HG02610 (cell line): ENCODE data around the gene TMOD1.
"Not testable (repeated sequence)": the region's sequence is repeated elsewhere in the genome, so short reads cannot be mapped to it uniquely, and the experiment has no call there.

Experiments used
- ATAC-seq: cut with Tn5 transposase; IDR thresholded peaks from one replicate; pipeline ENCODE4 v1.9.1; 2021; ENCODE audit warnings: mild to moderate bottlenecking, moderate library complexity; ENCODE audit not compliant: unreplicated experiment

TMOD1 gene

DNA sequence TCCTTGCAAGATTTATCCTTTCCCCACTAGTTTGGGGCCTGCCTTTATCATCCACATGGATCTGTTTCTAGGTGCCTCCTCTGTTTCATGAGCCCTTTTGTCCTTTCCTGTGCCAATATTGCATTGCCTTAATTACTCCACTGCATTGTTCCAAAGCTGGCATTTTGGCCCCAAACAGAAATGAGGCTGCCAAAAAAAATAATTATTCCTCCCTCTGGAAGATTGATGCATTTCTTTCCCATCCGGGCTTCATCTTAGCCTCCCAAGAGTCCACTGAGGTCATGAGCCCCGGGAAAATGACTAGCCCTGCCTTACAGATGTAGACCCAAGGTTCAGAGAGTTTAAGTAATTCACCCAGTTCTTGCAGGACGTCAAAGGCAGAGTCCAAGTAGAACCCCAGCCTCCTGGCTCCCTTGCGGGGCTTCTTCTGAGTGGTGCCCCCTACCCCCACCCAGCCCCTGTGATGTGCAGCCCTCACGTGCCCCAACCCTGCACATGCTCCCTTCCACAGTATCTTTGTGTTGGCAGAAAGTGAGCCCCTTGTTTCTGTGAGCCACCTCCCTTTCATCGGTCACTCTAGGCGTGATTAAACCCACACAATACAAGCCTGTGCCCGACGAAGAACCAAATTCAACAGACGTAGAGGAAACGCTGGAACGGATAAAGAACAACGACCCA, 62.1 kb downstream of the TMOD1 start:
- no peak for ATAC-seq

DNA sequence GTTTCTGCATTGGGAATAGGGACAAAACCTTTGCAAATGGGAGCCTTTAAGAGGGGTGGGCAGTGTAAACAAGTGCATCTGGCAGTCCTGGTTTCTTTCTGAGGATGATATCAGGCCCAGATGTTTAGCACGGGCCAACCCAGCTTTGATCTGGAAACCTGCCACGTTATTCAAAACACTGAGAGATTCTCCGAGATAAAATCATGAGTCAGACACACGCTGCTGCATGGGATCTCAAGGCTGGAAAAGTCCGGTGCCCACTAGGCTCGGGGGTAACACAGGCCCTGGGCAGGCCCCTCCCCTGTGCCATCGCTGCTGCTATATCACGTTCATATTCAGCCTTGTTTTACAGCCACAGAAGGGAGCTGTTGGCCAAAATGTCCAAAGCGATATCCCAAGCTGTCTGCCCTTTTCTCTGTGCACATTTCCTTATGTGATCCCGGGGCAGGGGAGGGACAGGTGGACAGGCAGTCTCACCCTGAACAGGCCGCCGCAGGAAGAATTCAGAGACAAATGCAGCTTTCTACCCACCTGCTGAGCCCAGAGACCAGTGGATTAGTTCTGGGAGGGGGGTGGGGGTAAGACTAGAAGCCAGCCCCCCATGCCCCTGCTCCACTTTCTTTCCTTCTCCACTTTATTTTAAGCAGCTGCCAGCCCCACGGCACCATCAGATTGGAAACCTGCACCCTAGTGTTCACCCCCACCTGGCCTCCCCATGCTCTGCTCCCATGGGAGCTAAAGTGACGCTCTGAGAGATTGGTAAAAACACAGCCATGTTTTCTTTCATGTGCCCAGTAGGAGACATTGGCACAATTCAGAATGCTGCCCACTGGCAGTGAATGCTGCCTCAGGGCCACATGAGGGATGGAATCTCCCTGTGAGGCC, 63.1 kb downstream of the TMOD1 start:
- ATAC-seq, result no peak

DNA sequence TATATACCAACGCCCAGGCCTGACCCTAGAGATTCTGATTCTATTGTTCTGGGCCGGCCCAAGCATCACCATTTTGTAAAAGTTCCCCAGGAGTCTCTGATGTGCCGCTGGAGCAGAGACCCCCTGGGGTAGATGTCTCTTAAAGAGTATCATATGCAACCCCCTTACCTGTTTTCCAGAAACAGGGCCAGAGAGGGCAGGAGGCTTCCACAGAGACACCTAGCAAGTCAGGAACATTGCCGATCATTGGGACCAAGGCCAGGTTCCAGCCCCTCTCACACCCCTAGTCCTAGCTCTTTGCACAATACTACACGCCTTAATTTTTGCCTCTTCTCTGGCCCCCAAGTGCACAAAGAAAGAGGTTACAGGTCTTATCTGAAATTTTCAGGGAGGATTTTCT, 63.8 kb downstream of the TMOD1 start:
- ATAC-seq, result no peak

DNA sequence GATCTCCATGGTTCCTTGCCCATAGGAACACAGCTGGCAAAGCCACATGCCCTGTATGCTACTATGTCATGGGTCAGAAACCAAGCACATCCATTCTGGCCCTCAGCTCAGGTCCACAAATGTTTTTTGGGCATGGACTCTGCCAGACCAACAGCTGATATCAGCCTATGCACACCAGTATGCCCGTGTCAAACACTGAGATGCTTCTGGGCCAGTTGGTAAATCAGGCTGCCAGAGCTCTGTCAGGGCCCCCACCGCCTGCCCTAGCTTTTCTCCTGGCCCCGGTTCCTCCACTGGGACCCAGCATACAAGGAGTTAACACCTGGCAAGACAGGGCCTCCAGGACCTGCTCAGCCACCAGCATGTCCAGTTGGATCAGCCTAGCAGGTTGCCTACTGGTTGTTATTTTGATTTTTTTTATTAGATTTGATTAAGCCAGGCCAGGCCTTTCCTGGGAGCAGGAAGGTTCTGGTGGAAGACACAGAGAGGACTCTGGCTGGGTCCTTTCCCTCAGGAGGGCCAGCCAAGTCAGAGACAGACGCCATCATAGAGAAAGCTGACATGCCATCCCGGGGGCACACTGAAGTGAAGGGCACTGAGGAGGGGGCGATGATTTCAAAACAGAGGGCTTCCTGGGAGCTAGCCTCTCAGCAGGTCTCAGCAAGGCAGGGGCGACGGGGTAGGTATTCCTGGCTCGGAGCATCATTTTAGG, 65.9 kb downstream of the TMOD1 start:
- no peak for ATAC-seq

DNA sequence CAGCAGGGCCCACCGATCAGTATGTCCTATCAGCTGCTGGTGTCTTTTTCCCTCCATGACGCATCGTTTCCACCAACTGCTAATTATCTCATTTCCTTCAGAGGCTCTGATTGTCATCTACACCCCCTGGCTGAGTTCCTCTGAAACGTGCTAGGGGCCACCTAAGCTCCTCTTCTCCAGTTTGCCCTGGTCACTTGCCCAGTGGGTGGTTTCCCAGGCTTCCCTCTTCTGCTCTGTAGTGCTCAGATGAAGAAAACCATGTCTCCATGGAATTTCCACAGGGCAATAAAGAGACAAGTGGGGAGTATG, 66.4 kb downstream of the TMOD1 start:
- no peak for ATAC-seq

DNA sequence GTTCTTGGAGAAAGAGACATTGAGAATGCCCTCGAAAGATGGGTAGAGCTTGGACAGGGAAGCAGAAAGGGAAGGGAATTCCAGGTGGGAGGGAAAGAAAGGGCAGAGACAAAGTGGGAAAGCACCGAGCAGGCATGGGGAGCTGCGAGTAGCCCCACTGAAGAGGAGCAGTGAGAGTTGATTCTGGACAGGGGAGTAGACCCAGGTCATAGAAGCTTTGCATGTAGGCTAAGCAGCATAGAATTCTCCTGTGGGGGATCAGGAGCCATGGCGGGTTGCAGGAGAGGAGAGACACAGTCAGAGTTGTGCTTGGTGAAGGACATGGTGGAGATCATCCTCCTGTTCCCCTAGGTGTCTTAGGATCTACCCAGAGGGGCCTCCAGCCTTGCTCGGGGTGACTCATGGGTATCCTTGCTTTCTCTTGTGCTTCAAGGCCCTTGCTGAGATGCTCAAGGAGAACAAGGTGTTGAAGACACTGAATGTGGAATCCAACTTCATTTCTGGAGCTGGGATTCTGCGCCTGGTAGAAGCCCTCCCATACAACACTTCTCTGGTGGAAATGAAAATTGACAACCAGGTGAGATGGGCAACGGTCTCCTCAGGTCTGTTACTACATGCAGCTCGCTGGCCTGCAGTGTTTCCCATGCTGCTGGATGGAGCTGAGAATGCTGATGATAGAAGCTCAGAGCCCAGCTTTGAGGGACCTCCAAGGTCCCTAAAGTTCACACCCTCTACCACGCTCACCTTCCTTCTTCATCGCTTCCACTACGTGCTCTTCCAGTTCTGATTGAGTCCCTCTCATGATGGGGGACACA, 67.2 kb downstream of the TMOD1 start:
- ATAC-seq, result no peak

DNA sequence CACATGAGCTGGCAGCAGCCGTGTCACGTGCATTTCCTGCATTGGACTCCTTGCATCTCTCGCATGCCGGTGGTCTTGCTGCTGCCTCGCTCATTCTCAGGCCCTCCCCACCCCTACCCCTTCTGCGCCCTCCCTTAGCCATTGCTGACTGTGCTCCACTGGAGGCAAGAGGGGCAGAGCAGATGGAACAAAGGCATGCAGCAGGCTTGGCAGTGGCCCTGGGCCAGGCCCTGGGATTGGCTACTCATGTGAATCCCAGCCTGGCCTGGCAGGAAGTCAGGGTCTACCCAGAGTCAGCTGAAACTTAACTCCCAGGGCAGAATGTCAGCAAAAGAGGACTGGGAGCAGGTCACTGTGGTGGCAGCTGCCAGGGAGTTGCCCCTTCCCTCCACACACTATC, 69.4 kb downstream of the TMOD1 start:
- ATAC-seq, result no peak

DNA sequence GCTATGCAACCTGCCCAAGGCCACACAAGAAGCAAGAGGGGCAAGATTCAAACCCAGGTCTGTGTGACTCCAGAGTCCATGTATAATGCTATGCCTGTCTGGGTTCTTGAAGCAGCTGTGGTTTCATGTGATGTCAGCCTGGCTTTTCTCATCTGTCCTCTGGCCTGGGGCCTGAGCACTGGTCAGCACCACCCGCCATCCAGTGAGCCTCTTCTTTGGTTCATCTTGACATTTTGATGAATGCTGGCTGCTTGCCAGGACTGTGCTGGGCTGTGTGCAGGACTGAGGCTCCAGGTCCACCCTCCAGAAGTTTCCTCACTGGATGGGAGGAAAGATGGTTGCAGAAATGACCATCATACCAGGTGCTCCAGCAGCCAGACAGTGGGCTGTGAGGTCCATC, 70.2 kb downstream of the TMOD1 start:
- no peak for ATAC-seq

DNA sequence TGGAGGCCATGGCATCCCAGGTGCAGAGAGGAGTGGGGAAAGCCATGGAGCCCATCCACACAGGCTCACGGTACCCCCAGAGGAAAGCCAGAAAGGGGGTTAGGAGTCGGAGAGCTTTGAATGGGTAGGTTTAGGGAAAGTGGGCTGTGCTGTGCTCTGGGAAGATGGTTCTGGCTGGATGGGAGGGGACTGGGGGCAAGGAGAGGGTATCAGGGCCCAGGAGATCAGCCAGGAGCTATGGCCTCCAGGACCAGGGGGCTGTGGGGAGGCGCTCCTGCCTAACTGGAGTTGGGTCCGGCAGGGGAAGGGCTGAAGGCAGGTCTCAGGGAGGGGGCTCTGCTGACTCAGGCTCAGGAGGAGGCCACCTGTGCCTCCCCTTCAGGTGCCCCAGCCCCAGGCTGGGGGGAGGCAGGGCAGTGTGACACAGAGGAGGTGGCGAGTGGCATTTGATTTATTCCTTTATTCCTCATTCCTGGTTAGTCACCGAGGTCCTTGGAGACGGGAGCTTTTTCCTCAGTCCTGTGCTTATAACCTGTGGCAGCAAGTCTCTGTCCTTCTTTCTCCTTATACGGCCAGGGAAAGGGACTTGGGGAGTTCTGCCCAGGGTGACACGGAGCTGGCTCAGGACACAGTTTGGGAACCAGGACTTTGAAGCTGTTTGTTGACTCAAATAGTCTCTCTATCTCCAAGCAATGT, 70.9 kb downstream of the TMOD1 start:
- ATAC-seq, result no peak

DNA sequence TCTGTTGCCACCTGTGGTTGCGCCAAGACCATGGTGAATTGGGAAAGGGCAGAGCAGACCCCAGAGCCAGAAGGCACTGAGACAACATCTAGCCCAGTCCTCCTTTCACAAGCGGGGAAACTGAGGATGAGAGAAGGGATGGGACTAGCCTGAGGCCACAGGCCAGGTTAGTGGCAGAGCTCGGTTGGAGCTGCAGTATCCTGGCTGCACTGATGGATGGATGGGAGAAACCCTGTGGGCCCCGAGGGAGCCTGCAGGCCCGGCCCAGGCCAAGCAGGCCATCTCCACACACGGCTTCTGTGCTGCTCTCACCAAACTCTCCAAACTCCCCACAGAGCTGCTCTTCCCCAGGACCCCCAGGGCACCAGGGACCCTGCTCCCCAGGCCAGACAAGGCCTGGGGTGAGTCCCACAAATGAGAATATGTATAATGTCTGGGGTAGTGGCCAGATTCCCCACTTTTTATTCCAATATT, 71.5 kb downstream of the TMOD1 start:
- ATAC-seq, result no peak

DNA sequence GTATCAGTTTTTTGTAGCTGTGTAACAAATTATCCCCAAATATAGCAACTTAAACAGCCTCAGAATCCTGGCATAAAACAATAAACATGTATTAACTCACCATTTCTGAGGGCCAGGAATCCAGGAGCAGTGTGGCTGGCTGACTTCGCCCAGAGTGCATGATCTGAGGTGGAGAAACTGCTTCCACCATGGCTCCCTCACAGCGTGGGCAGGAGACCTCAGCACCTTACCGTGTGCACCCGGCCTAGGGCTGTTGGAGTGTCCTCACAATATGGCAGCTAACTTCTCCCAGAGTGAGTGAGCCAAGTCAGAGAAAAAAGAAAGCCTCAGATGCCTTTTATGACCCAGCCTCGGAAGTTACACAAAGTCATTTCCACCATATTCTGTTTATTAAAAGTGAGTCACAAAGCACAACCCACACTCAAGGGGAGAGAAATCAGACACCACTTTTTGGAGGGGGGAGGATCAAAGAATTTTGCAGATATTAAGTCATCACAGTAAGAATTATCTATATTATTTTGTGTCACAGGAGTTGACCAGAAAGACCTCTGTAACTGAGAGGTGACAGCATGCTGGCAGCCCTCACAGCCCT, 72.1 kb downstream of the TMOD1 start:
- no peak for ATAC-seq

DNA sequence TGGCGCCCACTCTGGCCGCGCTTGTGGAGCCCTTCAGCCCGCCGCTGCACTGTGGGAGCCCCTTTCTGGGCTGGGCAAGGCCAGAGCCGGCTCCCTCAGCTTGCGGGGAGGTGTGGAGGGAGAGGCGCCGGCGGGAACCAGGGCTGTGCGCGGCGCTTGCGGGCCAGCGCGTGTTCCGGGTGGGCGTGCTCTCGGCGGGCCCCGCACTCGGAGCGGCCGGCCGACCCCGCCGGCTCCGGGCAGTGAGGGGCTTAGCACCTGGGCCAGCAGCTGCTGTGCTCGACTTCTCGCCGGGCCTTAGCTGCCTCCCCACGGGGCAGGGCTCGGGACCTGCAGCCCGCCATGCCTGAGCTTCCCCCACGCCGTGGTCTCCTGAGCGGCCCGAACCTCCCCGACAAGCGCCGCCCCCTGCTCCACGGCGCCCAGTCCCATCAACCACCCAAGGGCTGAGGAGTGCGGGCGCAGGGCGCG, 72.7 kb downstream of the TMOD1 start:
- not testable (repeated sequence) for ATAC-seq

DNA sequence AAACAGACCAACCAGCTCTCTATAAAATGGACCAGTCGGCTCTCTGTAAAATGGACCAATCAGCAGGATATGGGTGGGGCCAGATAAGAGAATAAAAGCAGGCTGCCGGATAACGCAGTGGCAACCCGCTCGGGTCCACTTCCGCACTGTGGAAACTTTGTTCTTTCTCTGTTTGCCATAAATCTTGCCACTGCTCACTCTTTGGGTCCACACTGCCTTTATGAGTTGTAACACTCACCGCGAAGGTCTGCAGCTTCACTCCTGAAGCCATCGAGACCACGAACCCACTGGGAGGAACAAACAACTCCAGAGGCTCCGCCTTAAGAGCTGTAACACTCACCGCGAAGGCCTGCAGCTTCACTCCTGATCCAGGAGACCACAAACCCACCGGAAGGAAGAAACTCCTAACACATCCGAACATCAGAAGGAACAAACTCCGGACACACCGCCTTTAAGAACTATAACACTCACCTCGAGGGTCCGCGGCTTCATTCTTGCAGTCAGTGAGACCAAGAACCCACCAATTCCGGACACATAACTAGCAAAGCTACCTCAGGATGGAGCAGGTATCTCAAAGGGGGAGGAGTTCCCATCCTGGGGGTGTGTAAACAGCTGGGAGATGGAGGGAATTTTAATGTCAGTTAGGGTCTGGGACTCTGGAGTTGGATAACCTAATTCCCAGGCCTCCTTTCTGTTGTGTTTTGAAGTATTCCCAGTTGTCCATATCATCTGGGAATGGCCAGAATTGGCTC, 73.6 kb downstream of the TMOD1 start:
- not testable (repeated sequence) for ATAC-seq

DNA sequence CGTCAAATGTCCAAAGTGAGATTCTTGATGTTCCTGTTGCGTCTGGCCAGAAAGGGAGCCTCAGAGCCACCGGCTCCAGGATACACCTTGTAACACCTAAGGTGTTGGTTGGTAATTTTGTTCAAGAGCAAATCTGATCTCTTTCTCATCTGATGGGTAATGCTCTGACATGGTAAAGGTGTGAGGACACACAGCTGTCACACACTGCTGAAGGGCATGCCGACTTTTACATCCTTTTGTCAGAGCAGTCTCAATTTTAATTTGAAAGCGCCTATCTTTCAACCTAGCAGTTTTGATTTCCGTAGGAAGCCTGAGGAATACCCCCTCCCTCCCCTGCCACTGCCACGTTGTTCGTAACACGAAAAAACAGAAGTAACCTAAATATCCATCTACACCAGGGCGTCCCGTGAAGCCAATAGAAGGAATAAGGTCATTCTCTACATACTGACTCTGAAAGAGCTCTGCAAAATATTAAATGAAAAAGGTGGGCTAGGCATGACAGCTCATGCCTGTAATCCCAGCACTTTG, 74.3 kb downstream of the TMOD1 start:
- ATAC-seq, result no peak

DNA sequence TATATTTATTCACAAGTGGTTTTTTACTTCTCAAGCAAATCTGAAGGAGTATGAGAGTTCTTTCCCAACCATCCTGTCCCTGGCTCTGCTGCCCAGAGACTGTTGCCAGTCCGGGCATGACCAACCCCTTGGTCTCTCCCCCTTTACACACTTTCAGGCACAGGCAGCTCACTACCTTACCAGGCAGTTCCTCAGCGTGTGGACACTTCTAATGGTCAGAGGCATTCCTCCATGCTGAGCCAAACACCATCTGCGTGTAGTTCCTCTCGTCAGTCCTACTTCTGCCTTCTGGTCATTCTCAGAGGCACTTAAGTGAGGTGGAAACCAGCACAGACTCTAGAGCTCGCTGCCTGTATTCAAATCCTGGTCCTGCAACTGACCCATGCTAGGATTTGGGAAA, 75.6 kb downstream of the TMOD1 start:
- ATAC-seq, result no peak

DNA sequence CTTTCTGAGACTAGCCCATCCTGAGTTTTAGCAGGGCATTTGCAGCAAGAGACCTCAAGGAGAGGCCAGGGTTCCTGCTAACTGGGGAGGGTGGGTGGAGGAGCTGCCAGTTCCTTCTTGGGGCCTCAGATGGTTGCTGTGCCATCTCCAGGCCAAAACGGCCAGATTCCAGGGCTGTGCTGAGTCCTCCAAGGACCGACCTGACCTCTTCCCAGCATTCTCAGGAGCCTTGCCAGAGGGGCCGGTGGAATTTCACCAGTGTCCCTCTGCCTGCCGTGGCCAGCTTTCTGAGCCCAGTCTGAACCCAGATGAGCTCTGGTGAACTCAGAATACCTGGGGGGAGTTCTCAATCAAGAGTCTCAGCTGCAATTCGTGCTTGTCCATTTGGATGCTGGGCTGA, 77.4 kb downstream of the TMOD1 start:
- ATAC-seq, result no peak

DNA sequence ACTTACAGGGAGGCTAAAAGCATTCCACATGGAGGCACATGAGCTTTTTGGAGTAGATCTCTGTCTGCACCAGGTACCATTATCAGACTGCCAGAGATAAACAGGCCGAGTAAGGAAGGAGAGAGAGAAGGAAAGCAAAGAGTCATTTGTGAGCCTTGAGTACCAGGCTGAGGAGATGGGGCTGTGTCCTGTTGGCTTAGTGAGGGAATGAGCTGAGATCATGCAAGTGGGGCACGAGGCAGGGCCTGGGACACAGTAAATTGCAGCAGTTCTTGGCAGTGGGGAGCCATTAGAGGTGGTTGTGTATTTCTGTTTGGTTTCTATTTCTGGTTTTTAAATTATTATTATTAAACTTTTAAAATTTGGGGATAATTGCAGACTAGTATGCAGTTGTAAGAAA, 78.4 kb downstream of the TMOD1 start:
- ATAC-seq, result no peak

DNA sequence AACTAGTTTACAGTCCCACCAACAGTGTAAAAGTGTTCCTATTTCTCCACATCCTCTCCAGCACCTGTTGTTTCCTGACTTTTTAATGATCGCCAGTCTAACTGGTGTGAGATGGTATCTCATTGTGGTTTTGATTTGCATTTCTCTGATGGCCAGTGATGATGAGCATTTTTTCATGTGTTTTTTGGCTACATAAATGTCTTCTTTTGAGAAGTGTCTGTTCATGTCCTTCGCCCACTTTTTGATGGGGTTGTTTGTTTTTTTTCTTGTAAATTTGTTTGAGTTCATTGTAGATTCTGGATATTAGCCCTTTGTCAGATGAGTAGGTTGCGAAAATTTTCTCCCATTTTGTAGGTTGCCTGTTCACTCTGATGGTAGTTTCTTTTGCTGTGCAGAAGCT, 80.1 kb downstream of the TMOD1 start:
- not testable (repeated sequence) for ATAC-seq

DNA sequence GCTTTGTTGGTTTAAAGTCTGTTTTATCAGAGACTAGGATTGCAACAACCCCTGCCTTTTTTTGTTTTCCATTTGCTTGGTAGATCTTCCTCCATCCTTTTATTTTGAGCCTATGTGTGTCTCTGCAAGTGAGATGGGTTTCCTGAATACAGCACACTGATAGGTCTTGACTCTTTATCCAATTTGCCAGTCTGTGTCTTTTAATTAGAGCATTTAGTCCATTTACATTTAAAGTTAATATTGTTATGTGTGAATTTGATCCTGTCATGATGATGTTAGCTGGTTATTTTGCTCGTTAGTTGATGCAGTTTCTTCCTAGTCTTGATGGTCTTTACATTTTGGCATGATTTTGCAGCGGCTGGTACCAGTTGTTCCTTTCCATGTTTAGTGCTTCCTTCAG, 83.3 kb downstream of the TMOD1 start:
- not testable (repeated sequence) for ATAC-seq
